HT1080 (cell line): ENCODE measurements around the gene LIF. TPM values are rescaled to one million over a fixed set of nuclear protein-coding genes. Genes with fewer than 3 reads are reported as not detected.

ENCODE experiments used
- DNase-seq: peaks from one replicate; pipeline ENCODE4 v3.0.0-alpha.2; 2015; ENCODE audit warnings: low read depth
- total RNA-seq: library from RNA; depleted of rRNA; stranded (reverse); fragments of >200 nt; shearing (Covaris generic); gene quantifications from 2 replicates; pipeline ENCODE4 v1.2.3, GENCODE V29; 2014

LIF gene
- total RNA-seq, 1 experiment from 2014 or later = 7.7 TPM

- DNase-seq = no peak
These were observed 38.1 kb upstream of the LIF start for GRCh38 chr22:30284666-30285065.

- no peak for DNase-seq
These were observed 37.6 kb upstream of the LIF start for GRCh38 chr22:30284172-30284571.

GRCh38 chr22:30283342-30283741 lies 36.8 kb upstream of the LIF start:
- no peak for DNase-seq

- no peak for DNase-seq
These were observed 36.1 kb upstream of the LIF start for GRCh38 chr22:30282616-30283046.

- DNase-seq = no peak
These were observed 33.9 kb upstream of the LIF start for GRCh38 chr22:30280505-30280904.

- DNase-seq = no peak
These were observed 33.4 kb upstream of the LIF start for GRCh38 chr22:30279932-30280331.

GRCh38 chr22:30279046-30279788 lies 32.7 kb upstream of the LIF start:
- no peak for DNase-seq

GRCh38 chr22:30277547-30278344 lies 31.2 kb upstream of the LIF start:
- DNase-seq = peak; percentile 92

GRCh38 chr22:30276039-30276438 lies 29.5 kb upstream of the LIF start:
- no peak for DNase-seq

- DNase-seq = no peak
These were observed 29.1 kb upstream of the LIF start for GRCh38 chr22:30275625-30276024.

GRCh38 chr22:30274437-30274812 lies 27.9 kb upstream of the LIF start:
- DNase-seq = no peak

- DNase-seq = no peak
These were observed 27.3 kb upstream of the LIF start for GRCh38 chr22:30273711-30274436.

- DNase-seq = no peak
These were observed 26.4 kb upstream of the LIF start for GRCh38 chr22:30272781-30273601.

- peak; percentile 95 for DNase-seq
These were observed 24.3 kb upstream of the LIF start for GRCh38 chr22:30270832-30271231.

- DNase-seq = no peak
These were observed 21.8 kb upstream of the LIF start for GRCh38 chr22:30268331-30268730.

- no peak for DNase-seq
These were observed 21.1 kb upstream of the LIF start for GRCh38 chr22:30267382-30268302.

- no peak for DNase-seq
These were observed 20.2 kb upstream of the LIF start, which contains the start of gene OSM for GRCh38 chr22:30266445-30267381. Gene OSM (minus strand): TSS chr22:30266851. CDS start chr22:30266799, 52 bp downstream.

- DNase-seq = no peak
These were observed 19.4 kb upstream of the LIF start for GRCh38 chr22:30265823-30266444.
